ENCODE measurements around the gene ZBTB16.

DNA sequence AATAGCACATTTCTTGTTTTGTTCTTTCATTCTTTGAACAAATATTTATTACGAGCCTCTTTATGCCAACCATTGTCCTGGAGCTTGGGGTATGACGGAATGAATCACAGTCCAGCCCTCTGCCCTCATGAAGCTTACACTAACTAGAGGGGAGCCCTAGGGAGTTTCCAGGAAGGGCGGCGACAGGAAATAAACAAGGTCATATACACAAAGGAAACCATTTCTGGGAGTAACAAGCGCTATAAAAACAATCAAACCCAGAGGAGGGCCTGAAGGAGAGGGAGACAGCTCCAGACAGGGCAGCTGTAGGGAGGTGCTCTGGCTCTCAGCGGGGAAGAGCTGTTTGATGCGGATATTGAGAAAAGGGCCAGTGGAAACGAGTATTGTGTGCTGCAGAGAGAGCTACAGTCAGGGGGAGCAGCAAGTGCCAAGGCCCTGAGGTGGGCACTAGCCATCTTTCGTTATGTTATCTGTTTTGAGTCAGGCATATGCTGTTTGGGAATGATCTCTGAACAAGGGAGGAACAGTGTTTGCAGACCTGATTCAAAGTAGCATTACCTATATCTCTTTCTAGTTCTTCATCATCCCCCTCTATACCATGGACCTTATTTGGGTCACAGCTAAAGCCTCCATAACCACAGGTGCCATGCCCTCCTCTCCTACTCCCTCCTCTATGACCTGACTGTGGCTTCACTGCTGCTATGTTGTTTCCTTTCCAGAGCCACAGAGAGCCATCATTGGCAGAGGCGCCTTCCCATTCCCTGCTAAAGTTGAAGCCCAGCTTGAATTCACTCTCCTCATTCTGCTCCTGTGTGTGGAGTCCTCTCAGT lies 15.3 kb upstream of the ZBTB16 start:
- no peak for TF ChIP-seq POLR2AphosphoS5 (IDR thresholded peaks at IDR 0.05)
- TF ChIP-seq, protein P1, sequence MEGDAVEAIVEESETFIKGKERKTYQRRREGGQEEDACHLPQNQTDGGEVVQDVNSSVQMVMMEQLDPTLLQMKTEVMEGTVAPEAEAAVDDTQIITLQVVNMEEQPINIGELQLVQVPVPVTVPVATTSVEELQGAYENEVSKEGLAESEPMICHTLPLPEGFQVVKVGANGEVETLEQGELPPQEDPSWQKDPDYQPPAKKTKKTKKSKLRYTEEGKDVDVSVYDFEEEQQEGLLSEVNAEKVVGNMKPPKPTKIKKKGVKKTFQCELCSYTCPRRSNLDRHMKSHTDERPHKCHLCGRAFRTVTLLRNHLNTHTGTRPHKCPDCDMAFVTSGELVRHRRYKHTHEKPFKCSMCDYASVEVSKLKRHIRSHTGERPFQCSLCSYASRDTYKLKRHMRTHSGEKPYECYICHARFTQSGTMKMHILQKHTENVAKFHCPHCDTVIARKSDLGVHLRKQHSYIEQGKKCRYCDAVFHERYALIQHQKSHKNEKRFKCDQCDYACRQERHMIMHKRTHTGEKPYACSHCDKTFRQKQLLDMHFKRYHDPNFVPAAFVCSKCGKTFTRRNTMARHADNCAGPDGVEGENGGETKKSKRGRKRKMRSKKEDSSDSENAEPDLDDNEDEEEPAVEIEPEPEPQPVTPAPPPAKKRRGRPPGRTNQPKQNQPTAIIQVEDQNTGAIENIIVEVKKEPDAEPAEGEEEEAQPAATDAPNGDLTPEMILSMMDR (IDR thresholded peaks at IDR 0.05) = no peak
- peak in 1 of 2 donors; percentile 8 for TF ChIP-seq POLR2A (IDR thresholded peaks at IDR 0.05)
- no peak for TF ChIP-seq EP300 (IDR thresholded peaks at IDR 0.05)

Data from sigmoid colon (tissue), 4 donors.